SK-MEL-5 (cell line): Measurements from ENCODE around the gene CLIP2. TPM values are rescaled to one million over a fixed set of nuclear protein-coding genes. Genes with fewer than 3 reads are reported as not detected.
"Not testable (repeated sequence)": the region's sequence is repeated elsewhere in the genome, so short reads cannot be mapped to it uniquely, and the experiment has no call there.

Experiments used
- DNase-seq: peaks from one replicate; pipeline ENCODE4 v3.0.0-alpha.2; 2016; ENCODE audit warnings: low read depth, low spot score
- in situ Hi-C: cut with HindIII; loops from 2 replicates; pipeline ENCODE4 v1.10.0; 2016; ENCODE audit warnings: low sequenced_read_pairs, high pct_unique_total_duplicates, low pct_unique_long_range_greater_than_20kb
- total RNA-seq: library from RNA; depleted of rRNA; stranded (reverse); fragments of >200 nt; shearing (Covaris generic); gene quantifications from 2 replicates; pipeline ENCODE4 v1.2.3, GENCODE V29; 2014

The CLIP2 gene
- total RNA-seq, 1 experiment from 2014 or later: 9.2 TPM

- in situ Hi-C loops: no loop called here
- no peak for DNase-seq
Measured at GRCh38 chr7:74344132-74344496, 54.9 kb downstream of the CLIP2 start.

GRCh38 chr7:74344786-74345185 lies 55.6 kb downstream of the CLIP2 start:
- in situ Hi-C loops: no loop called here
- DNase-seq: no peak

GRCh38 chr7:74345970-74346369 lies 56.8 kb downstream of the CLIP2 start:
- in situ Hi-C loops: no loop called here
- DNase-seq: no peak

- in situ Hi-C loops: no loop called here
- no peak for DNase-seq
Measured at GRCh38 chr7:74349621-74350020, 60.4 kb downstream of the CLIP2 start.

GRCh38 chr7:74350751-74351150 lies 61.5 kb downstream of the CLIP2 start:
- in situ Hi-C loops: no loop called here
- no peak for DNase-seq

GRCh38 chr7:74351836-74352235 lies 62.6 kb downstream of the CLIP2 start:
- no peak for DNase-seq

GRCh38 chr7:74352551-74353138 lies 63.4 kb downstream of the CLIP2 start:
- in situ Hi-C loops: not testable (repeated sequence)

More at GRCh38 chr7:74351836-74352235, 62.6 kb downstream of the CLIP2 start:
- in situ Hi-C loops: no loop called here

GRCh38 chr7:74354009-74354408 lies 64.8 kb downstream of the CLIP2 start:
- no peak for DNase-seq
- in situ Hi-C loops: no loop called here

More at GRCh38 chr7:74352551-74353138, 63.4 kb downstream of the CLIP2 start:
- DNase-seq: not testable (repeated sequence)

- in situ Hi-C loops: no loop called here
- DNase-seq: no peak
Measured at GRCh38 chr7:74355091-74355490, 65.9 kb downstream of the CLIP2 start.

GRCh38 chr7:74356589-74357315 lies 67.5 kb downstream of the CLIP2 start:
- in situ Hi-C loops: no loop called here
- no peak for DNase-seq

GRCh38 chr7:74360008-74360407 lies 70.8 kb downstream of the CLIP2 start:
- in situ Hi-C loops: no loop called here
- DNase-seq: no peak

GRCh38 chr7:74362266-74362665 lies 73.1 kb downstream of the CLIP2 start:
- no peak for DNase-seq
- in situ Hi-C loops: no loop called here

- DNase-seq: peak; percentile 48
- in situ Hi-C loops: no loop called here
Measured at GRCh38 chr7:74364061-74364460, 74.9 kb downstream of the CLIP2 start.

- in situ Hi-C loops: no loop called here
- peak; percentile 90 for DNase-seq
Measured at GRCh38 chr7:74365322-74366022, 76.3 kb downstream of the CLIP2 start.

- DNase-seq: peak; percentile 32
- in situ Hi-C loops: no loop called here
Measured at GRCh38 chr7:74371381-74372341, 82.5 kb downstream of the CLIP2 start.

GRCh38 chr7:74372511-74373111 lies 83.4 kb downstream of the CLIP2 start:
- DNase-seq: no peak
- in situ Hi-C loops: no loop called here

GRCh38 chr7:74373536-74373935 lies 84.3 kb downstream of the CLIP2 start:
- DNase-seq: no peak
- in situ Hi-C loops: no loop called here
